Hepatocyte (in vitro differentiated cells): Measurements from ENCODE around the gene SF3B6. TPM values are rescaled to one million over a fixed set of nuclear protein-coding genes. Genes with fewer than 3 reads are reported as not detected.

Experiments
- DNase-seq: peaks from one replicate; pipeline ENCODE4 v3.0.0-alpha.2; 2016; ENCODE audit warnings: low spot score
- H2AFZ ChIP-seq: fragments of 200-600 bp; sonication (generic); 2 replicates; pipeline ENCODE4 v1.6.0; 2016; ENCODE audit warnings: antibody characterized with exemption, mild to moderate bottlenecking
- H3K27ac ChIP-seq: fragments of 200-600 bp; sonication (generic); 2 replicates; pipeline ENCODE4 v1.5.1; 2016; ENCODE audit warnings: mild to moderate bottlenecking
- H3K27me3 ChIP-seq: fragments of 200-600 bp; sonication (generic); 2 replicates; pipeline ENCODE4 v1.6.1; 2016
- H3K36me3 ChIP-seq: fragments of 200-600 bp; sonication (generic); replicated peaks from 2 replicates; pipeline ENCODE4 v1.5.1; 2016; ENCODE audit warnings: low read depth; ENCODE audit not compliant: insufficient read depth
- H3K4me1 ChIP-seq: fragments of 200-600 bp; sonication (generic); 2 replicates; pipeline ENCODE4 v1.5.1; 2016; ENCODE audit warnings: mild to moderate bottlenecking, moderate library complexity; ENCODE audit not compliant: insufficient read depth
- H3K4me2 ChIP-seq: fragments of 200-600 bp; sonication (generic); 2 replicates; pipeline ENCODE4 v1.6.0; 2016
- H3K4me3 ChIP-seq: fragments of 200-600 bp; sonication (generic); 2 replicates; pipeline ENCODE4 v1.5.1; 2016; ENCODE audit warnings: mild to moderate bottlenecking
- H3K79me2 ChIP-seq: fragments of 200-600 bp; sonication (generic); 2 replicates; pipeline ENCODE4 v1.6.0; 2017; ENCODE audit warnings: mild to moderate bottlenecking
- H3K9me2 ChIP-seq: fragments of 200-600 bp; sonication (generic); replicated peaks from 2 replicates; pipeline ENCODE4 v1.6.0; 2017; ENCODE audit warnings: mild to moderate bottlenecking; ENCODE audit not compliant: insufficient read depth
- H3K9me3 ChIP-seq: fragments of 200-600 bp; sonication (generic); 2 replicates; pipeline ENCODE4 v1.5.1; 2016; ENCODE audit warnings: low read depth, mild to moderate bottlenecking
- H4K20me1 ChIP-seq: fragments of 200-600 bp; sonication (generic); 2 replicates; pipeline ENCODE4 v1.6.0; 2016; ENCODE audit warnings: mild to moderate bottlenecking; ENCODE audit not compliant: insufficient read depth, poor library complexity, severe bottlenecking
- EZH2 ChIP-seq: fragments of 200-600 bp; sonication (generic); IDR thresholded peaks from 2 replicates; pipeline ENCODE4 v1.6.1; 2016; ENCODE audit warnings: antibody characterized with exemption, mild to moderate bottlenecking, borderline replicate concordance
- EZH2phosphoT487 ChIP-seq: fragments of 200-600 bp; sonication (generic); IDR thresholded peaks from one replicate; pipeline ENCODE4 v1.6.1; 2018; ENCODE audit warnings: antibody characterized with exemption, mild to moderate bottlenecking, low read depth, moderate library complexity; ENCODE audit not compliant: unreplicated experiment, severe bottlenecking
- WGBS: methylation state at CpG from one replicate; pipeline ENCODE4 v1.1.6; 2016; ENCODE audit warnings: low lambda C conversion rate; ENCODE audit errors: missing lambda C conversion rate; 5-methylcytosine and 5-hydroxymethylcytosine counted together
- polyA plus RNA-seq: library from polyadenylated mRNA; unstranded; fragments of >200 nt; fragmentation: Nextera tagmentation; extraction: Ambion mirVana; gene quantifications from 2 replicates; pipeline ENCODE4 v1.2.1, GENCODE V29; 2016
- total RNA-seq: library from RNA; depleted of rRNA; stranded (reverse); fragments of >200 nt; gene quantifications from 2 replicates; pipeline ENCODE4 v1.2.3, GENCODE V29; 2014
- TF ChIP-seq, protein P1 (sequence below): fragments of 200-600 bp; sonication (generic); IDR thresholded peaks from 2 replicates; pipeline ENCODE4 v1.5.1; 2016; ENCODE audit warnings: antibody characterized with exemption, mild to moderate bottlenecking; ENCODE audit not compliant: poor library complexity

Gene SF3B6
- total and polyA plus RNA-seq, 2 experiments from 2014 or later = 158 to 174 TPM

GRCh38 chr2:24054366-24055010, 21.6 kb downstream of the SF3B6 start:
- no peak for TF ChIP-seq EZH2
- no peak for TF ChIP-seq EZH2phosphoT487

GRCh38 chr2:24052951-24053350, 23.2 kb downstream of the SF3B6 start:
- no peak overlapping the region for H2AFZ ChIP-seq
- H4K20me1 ChIP-seq = no peaks in the 10 kb centered on the region
- no peak overlapping the region for H3K27ac ChIP-seq
- no peaks in the 10 kb centered on the region for H3K79me2 ChIP-seq
- TF ChIP-seq EZH2phosphoT487 (no peak), EZH2 (no peak)
- TF ChIP-seq, protein P1, sequence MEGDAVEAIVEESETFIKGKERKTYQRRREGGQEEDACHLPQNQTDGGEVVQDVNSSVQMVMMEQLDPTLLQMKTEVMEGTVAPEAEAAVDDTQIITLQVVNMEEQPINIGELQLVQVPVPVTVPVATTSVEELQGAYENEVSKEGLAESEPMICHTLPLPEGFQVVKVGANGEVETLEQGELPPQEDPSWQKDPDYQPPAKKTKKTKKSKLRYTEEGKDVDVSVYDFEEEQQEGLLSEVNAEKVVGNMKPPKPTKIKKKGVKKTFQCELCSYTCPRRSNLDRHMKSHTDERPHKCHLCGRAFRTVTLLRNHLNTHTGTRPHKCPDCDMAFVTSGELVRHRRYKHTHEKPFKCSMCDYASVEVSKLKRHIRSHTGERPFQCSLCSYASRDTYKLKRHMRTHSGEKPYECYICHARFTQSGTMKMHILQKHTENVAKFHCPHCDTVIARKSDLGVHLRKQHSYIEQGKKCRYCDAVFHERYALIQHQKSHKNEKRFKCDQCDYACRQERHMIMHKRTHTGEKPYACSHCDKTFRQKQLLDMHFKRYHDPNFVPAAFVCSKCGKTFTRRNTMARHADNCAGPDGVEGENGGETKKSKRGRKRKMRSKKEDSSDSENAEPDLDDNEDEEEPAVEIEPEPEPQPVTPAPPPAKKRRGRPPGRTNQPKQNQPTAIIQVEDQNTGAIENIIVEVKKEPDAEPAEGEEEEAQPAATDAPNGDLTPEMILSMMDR = no peak
- H3K36me3 ChIP-seq = no peaks in the 10 kb centered on the region
- no peaks in the 10 kb centered on the region for H3K27me3 ChIP-seq
- no peak for DNase-seq
- no peaks in the 10 kb centered on the region for H3K9me3 ChIP-seq
- H3K4me3 ChIP-seq = no peak overlapping the region
- no peaks in the 10 kb centered on the region for H3K9me2 ChIP-seq
- H3K4me2 ChIP-seq = no peak overlapping the region
- no peaks in the 10 kb centered on the region for H3K4me1 ChIP-seq
- WGBS = 100% methylated on average over 1 of the region's 1 CpG

More at GRCh38 chr2:24054366-24055010, 21.6 kb downstream of the SF3B6 start:
- Histone ChIP-seq H3K9me2 (no peaks in the 10 kb centered on the region), H3K36me3 (no peaks in the 10 kb centered on the region), H3K4me2 (no peak overlapping the region), H3K9me3 (no peaks in the 10 kb centered on the region), H3K4me3 (no peak overlapping the region), H2AFZ (no peak overlapping the region), H3K4me1 (no peaks in the 10 kb centered on the region), H3K27me3 (no peaks in the 10 kb centered on the region), H4K20me1 (no peaks in the 10 kb centered on the region), H3K27ac (no peak overlapping the region), H3K79me2 (no peaks in the 10 kb centered on the region)
- DNase-seq = no peak
- whole genome bisulfite sequencing = 84% methylated on average over 8 of the region's 8 CpGs

DNA sequence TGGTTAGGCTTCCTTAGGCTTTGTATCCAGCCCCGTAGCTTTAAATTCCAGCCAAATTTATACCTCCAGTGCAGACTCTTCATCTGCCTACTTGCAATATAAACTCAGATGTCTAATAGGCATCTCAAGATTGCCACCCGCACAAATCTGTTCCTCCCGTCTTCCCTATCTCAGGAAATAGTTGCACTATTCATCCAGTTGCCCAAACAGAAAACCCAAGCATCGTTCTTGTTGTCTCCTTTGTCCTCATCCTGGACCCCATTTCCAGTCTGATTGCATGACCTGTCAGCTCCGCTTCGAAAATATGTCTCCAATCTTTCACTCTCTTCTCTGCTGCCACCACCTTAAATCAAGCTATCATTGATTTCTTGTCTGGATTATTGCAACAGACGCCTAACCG, 24.3 kb downstream of the SF3B6 start:
- Histone ChIP-seq H3K79me2 (no peaks in the 10 kb centered on the region), H3K4me1 (no peaks in the 10 kb centered on the region), H3K27me3 (no peaks in the 10 kb centered on the region), H3K4me3 (no peak overlapping the region), H3K27ac (no peak overlapping the region), H2AFZ (no peak overlapping the region), H3K4me2 (no peak overlapping the region), H3K36me3 (no peaks in the 10 kb centered on the region), H4K20me1 (no peaks in the 10 kb centered on the region), H3K9me2 (no peaks in the 10 kb centered on the region), H3K9me3 (no peaks in the 10 kb centered on the region)
- WGBS = 88% methylated on average over 8 of the region's 8 CpGs
- TF ChIP-seq EZH2phosphoT487 (no peak), EZH2 (no peak)
- TF ChIP-seq, protein P1 = no peak
- DNase-seq = no peak

- WGBS = 6% methylated on average over 24 of the region's 47 CpGs
- H3K27ac ChIP-seq = no peak overlapping the region
- H2AFZ ChIP-seq = peak overlapping the region; percentile 81
- no peaks in the 10 kb centered on the region for H3K9me3 ChIP-seq
- no peaks in the 10 kb centered on the region for H4K20me1 ChIP-seq
- DNase-seq = peak; percentile 32
- H3K4me3 ChIP-seq = peak overlapping the region; percentile 94
- H3K4me2 ChIP-seq = peak overlapping the region; percentile 87
- no peaks in the 10 kb centered on the region for H3K27me3 ChIP-seq
- H3K36me3 ChIP-seq = no peaks in the 10 kb centered on the region
- peaks cover 5% of the 10 kb centered on the region for H3K79me2 ChIP-seq
- peaks cover 10% of the 10 kb centered on the region for H3K4me1 ChIP-seq
- TF ChIP-seq, protein P1 = no peak
- TF ChIP-seq EZH2phosphoT487 (no peak), EZH2 (no peak)
- no peaks in the 10 kb centered on the region for H3K9me2 ChIP-seq
Observed at GRCh38 chr2:24050041-24050979, 25.8 kb downstream of the SF3B6 start.
